NCI-H2196 treated with DMSO at 0.1 percent for 48 hours (cell line): ENCODE measurements around the gene FARS2.
A peak's percentile ranks its signal among the peaks of the same experiment; 100 is the strongest.

Experiments
- DNase-seq: peaks from one replicate; lab custom pipeline; 2025; ENCODE audit not compliant: unreplicated experiment; lab: John Stamatoyannopoulos, UW

Gene FARS2

DNA sequence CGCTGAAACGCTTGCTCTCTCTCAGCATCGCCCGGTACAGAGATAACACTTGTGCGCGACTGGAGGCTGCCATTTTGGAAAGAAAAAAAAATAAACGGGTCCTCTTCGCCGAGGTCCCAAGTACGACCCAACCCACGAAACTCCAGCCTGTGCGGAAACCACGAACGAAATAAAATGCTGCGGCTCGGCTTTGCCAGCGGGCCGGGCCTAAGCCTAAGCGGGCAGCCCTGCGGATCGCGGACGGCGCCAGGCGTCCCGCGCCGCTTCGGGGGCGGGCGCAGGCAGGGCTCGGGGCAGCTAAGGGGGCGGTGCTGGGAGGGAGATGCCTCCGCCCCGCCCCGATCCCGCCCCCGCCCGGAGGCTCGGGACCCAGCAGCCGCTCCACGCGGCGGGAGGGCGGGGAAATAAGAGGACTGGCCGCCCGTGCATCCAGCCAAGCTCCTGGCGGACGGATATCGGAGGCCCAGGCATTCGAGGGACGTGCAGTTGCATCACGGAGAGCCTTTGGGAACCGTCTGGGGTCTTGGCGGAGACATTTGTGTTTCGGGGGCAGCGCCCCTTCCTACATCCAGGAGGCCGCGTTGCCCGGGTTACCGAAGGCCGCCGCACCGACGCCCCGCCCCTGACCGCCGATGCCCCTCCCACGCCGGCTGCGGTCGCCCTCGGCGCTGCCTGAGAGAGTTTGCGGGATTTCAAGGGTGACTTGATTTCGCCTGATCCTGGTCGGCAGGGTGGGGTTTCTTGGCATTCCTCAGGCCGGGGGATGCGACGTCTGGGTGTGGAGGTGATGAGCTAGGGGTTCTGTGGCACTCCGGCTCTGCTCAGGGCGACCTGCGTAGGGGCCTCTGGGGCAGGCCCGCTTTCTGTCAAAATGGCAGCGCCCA is at the start of gene FARS2, which contains the start of gene LYRM4:
Gene FARS2 (plus strand): TSS at position 853 of the 884 bp plus-strand sequence.
Gene LYRM4 (minus strand): TSS at position 290 of the 884 bp plus-strand sequence. CDS start 217 bp downstream, at position 73.
- peak; percentile 83 for DNase-seq

DNA sequence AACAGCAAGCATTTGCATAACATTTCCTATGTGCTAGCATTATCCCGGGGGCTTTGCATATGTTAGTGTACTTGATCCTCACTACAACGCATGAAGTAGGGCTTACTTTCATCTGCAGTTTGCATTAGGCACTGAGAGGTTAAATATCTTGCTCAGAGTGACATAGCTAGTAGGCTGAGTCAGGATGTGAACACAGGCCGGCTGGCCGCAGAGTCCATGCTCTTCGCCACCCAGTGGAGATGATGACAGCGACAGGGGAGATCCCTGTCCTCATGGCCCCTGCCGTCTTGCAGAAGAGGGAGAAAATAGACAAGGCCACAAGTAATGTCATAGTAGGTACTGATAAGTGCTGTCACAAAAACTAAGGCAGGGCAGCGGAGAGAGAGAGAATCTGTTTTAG is 47.5 kb upstream of the FARS2 start:
- DNase-seq, result no peak

DNA sequence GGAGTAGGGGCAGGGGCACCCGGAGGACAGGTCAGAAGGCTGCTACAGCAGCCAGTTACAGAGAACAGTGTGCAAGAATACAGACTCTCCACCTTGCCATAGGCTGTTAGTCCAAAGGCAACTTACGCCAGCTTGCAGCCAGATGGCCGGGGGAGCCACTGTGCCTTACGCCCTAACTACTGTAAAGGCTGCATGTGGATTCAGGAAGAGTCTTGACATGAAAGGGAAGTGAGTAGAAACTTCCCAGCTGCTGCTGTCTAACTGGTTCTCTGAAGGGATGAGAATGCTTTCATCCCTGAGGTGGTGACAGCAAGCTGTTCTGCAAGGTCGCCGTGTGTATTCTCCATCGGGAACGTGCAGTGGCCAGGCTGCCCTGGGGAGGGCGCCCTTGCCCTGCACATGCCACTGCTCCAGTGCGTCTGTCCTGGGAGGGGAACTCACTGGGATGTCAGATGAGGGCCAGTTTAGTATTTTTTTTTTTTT is 46.7 kb upstream of the FARS2 start:
- DNase-seq, result no peak

DNA sequence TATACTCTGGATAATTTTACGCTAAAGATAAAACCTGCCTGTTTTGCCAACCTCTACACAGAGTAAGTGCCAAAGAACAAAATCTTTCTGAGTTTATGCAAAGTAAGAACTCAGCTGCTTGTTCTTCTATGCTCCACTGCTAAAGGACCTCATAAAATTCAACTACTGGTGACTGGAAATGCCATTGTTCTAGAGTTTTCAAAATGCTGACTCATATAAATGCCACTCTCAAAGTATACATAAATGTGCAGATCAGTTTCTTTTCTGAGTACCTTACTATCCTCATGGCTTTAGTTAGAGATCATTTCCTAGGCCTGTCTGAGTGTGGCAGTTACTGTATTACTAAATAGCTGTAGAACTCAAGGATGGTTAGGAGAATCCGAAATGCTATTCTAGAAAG is 46.2 kb upstream of the FARS2 start:
- no peak for DNase-seq

DNA sequence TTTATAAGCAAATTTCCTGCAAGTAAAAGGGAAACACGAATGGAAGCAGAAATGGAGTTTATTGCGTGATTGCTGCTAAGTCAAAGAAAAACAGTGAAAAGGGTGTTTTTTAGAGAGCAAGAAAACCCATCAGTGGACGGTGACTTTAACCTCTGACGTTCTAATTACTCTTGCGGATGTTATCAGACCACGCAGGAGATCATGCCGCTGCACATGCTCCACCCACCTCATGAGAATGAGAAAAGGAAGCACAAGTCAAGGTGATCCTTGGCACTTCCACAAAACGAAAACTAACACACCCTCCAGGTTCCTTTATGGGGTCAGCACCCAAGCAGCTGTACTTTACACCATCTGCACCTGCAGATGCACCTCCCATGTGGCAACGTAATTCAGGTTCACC is 45.5 kb upstream of the FARS2 start:
- DNase-seq, result no peak

DNA sequence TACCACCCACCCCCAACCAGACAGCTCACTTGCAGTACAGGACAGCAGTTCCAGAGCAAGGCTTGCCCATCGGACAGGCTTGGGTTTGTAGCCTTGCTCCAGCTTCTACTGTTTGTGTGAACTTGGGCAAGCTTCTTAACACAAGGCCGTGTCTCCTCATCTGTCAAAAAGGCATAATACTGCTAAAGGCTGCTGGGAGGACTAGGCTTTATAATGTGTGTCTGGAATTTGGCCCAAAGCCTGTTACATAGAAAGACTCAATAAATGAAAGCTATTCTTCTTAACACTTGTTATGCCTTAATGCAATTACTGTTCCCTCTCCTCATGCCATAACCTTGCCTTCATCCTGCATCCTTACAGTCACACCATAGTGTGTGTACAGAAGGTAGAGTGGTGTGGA is 44.0 kb upstream of the FARS2 start:
- no peak for DNase-seq

DNA sequence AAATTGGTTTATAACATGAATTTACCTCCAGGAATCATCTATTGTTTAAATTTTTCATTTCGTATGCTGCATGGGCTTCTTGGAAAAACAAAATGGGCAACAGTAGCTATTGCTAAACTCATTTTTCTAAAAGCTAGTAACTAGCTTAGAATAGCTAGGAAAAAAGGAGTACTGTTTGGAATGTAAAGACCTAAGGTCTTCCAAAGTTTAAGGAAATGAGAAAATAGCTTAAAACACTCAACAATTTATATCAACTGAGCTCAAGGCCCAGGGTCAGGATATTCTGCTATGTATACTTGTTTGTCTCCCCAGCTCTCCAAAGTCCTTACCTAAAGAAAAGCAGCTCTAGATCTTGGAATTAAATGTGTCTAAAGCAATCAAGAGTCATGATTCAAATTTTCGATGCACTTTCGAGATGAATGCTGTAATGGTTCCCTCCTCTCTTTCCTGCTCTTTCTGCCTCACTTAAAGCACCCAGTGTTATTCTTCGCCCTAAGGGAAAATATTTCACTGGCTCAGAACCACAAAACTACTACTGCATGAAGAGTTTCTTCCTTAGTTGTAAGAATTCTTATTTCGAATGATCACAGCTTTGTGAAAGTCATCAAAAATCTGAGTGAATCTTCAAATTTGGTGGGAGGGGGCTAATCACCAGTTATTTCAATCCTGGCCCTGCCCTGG is 42.2 kb upstream of the FARS2 start:
- DNase-seq, result no peak

DNA sequence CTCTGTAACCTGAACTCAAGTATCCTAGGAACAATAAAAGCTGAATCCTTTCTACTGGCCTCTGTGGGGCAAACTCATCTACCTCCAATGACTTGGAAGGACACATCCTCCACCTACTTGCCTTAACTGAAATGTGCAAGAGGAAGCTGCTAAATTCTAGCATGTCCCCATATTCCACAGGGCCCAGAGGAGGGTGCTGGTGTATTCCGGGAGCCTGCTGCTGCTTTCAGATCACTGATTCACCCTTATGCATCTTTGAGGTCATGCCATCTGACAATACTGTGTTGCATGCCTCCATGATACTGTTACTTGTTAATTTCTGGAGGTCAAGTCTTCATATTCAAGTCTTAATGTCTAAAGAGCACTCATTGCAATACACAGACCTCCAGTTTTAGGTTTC is 40.9 kb upstream of the FARS2 start:
- DNase-seq, result no peak

DNA sequence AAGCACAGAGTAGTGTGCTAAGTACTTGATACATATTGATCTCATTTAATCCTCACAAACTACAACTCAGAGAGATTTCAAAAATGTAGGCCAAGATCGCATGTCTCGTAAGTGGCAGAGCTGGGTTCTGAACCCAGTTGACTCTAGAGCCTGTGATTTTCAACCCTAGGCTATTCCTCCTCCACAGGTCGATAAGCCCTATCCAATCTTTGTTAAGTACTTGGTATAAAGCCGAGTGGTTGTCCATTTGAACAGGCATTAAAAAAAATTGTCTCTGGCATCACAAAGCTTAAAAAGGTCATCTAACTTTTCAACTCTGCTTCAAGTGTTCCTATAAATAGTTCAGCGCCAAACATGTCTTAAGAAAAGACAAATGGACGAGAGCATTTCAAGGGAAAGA is 38.0 kb upstream of the FARS2 start:
- no peak for DNase-seq

DNA sequence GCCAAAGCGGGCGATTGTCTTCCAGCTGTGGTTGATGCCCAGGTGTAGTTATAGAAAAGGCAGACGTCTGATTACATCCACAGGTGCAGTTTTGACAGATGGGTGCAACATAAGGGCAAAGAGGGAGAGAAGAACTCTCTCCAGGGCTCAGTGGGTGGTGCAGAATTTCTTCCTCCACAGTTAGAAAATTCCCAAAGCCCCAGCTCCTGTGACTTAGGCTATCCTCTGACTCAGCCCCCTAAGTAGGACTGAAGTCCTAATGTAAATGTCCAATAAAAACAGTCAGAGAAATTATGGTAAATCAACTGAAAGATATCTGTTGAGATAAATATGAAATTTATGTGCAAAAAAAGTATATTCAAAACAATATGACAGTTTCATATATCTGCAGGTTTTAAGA is 32.0 kb upstream of the FARS2 start:
- DNase-seq, result no peak

DNA sequence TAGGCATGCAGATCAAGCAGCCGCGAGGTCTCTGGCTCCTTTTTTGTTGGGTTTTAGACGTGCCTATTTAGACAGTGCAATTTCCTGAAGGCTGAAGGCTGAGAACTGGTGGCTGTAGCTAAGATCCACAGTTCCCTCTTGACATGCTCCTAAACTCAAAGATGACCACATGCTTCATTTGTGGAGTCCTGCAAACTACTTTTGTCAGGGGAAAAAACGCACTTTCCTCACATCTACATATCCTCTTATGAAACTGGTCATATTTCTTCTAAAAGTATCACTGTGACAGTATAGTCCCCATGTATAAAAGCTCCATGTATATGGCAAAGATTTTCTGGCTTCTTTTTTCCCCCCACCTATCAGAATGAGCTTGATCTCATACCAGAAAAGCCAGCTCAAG is 31.2 kb upstream of the FARS2 start:
- no peak for DNase-seq

DNA sequence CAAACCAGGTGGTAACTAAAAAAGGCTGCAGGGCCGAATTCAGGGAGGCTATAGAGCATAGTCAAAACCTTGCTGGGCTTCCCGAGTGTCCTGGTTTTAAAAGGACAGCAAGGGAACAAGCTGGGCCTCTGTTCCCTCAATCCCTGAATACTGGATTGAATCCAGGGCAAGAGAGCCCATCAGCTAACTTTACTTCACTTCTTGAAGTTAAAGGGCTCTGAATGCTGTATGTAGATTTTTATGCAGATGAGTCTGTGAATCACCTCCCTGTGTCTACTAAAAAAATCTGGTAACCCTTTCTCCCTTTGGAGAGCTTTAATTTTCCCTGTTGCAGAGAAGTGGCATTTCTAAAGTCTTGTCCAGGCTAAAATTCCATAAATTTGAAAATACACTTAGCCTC is 30.0 kb upstream of the FARS2 start:
- DNase-seq, result no peak

DNA sequence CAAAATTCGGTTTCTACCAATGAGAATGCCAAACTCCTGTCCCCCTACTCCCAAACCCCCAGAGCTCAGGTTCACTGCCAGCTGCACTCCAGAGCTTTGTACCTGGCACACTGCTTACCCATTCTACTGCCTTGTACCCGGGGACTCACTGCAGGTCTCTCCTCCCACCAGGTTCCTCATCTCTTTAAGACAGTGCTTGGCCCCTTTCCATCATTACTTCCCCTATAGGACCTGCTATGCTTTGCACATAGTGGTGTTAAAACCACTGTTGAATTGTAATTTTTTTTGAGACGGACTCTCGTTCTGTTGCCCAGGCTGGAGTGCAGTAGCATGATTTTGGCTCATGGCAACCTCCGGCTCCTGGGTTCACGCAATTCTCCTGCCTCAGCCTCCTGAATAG is 26.4 kb upstream of the FARS2 start:
- no peak for DNase-seq

DNA sequence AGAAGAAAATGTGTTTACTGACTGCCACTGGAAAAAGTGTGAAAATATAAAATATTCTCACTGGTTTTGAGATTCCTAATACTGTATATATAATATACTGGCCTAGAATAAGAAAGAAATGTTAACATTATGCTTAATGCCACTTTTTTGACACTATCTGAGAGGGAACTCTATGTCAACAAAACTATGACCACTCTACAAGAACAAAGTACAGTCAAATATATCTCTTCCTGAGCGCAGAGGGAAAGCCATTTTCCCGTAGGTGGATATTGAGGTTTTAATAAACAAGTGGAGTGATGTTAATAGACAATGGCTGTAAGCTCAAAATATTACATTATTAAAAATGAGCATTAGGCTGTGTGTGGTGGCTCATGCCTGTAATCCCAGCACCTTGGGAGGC is 25.5 kb upstream of the FARS2 start:
- DNase-seq, result no peak

DNA sequence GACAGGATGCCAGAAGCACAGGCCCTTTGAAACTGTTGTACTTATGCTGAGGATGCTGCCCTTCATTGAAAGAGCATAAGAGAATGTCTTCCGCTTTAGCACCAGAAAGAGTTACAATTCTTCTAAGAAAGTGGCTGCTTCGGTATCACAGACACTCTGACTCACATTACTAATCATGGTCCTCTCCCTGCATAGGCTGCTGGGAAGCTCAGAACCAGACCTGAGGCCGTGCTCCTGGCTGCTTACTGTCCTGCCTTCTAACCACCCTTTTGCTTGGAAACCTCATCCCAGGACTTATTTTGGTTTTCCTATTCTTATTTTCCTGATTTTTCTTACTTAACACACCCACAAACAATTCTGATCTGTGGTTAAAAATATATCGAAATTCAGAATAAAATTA is 23.5 kb upstream of the FARS2 start:
- no peak for DNase-seq

DNA sequence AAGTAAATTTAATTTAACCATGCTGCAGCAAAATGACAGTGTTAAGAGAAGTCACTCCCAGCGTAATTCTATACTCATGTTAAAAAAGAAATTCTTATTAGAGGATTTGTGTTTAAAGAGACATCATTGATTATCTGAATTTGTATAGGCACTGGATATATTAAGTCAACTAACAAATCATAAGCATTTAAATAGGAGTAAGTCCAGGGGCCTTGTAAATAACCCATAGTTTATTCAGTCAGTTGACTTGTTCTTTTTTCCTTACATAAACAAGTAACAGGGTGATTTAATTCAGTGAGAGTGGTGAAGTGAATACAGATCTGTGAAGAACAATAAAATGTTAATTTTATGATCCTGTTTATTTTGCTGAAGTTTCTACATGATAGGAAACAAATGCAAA is 23.0 kb upstream of the FARS2 start:
- no peak for DNase-seq

DNA sequence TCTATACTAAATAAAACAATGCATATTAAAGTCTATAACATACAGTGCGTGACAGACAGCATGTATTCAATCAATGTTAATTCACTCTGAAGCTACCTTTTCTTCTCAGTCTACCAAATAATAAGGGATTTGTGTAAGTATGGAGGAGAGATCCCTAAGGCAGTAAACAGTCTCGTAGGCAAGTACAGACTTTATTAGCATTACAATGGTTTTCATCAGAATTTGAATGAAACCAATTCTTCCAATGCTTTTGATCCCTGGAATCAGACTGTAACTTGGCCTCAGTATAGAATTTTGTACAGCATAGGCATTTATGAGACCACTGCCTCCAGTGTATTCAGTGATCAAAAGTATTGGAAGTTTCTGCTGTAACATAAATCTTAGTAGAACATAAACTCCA is 20.1 kb upstream of the FARS2 start:
- no peak for DNase-seq

DNA sequence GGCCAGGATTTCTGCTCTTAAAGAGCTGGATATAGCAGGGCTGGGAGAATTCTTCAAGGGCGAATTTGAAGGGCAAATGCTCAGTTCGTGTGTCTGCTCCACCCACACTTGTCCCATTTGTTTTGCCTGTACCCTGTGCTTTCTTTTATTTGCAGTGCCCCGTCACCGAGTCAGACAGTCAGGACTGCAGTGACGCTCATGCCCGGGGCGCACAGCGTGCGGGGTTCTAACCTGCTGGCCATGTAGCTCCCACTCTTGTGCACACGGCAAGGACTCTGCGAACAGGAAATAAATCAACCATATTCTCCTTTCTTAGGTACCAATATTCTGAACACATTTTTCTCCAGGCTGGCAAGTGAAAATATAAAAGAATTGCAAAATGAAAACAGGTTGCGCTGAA is 18.2 kb upstream of the FARS2 start:
- no peak for DNase-seq

DNA sequence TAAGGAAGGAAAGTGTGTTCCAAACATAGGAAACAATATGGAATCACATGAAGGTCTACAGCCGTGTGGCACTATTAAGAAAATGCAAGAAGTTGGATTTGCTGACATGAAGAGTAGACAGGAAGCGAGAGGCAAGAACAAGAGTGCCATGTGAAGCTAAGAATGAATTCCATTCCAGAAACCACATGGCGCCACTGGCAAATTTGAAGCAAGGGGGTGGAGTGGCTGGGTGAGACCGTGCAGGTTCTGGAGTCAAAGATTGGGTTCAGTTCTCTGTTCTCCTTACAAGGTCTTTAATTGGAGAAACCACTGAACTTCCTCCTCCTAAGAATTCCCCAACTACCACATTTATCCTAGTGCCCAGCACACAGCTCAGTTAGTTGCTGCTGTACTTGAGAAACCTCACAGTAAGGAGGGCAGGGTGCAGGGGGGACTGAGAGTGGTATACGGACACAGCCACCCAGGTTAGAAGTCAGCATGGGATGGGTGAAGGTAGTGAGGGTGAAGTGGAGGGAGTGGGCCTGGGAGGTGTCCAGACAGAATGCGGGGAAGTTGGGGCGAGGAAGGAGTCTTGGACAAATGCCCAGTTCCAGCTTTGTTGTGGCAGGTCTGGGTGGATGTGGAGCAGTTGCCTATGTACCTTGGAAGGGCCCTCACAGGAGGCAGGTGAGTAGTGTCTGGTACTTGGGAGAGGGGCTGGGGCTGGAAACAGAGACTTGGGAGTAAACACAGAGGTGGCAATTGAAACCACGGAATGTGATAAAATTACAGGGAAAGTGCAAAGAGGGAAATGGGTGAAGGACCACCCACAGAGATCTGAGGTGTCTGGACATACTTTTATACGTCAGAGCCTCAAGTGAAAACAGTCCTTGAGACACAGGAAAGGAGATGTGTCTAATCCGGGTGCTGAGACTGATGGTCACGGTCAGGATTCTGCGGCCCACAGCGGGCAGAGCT is 14.9 kb upstream of the FARS2 start:
- no peak for DNase-seq

DNA sequence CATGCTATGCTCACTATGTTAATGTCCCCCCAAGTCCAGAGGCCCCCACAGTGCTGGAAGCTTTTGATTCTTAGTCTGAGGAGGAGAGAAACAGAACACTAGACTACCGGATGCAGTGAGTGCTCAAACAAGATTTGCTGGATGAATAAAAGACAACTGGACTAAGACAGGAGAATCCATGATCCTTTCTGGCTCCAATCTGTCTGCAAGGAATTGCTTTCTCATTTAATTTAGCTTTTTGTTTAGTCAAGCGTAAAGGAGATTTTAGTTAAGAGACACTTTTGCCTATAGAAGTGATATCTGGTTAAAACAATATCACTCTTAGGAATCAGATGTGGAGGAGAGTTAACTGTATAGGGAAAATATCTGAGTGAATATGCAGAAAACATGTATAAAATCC is 14.1 kb upstream of the FARS2 start:
- no peak for DNase-seq
